ENCODE results near the gene FALEC. TPM values are rescaled to one million over a fixed set of nuclear protein-coding genes. Genes with fewer than 3 reads are reported as not detected.

FALEC gene
- total and polyA plus RNA-seq, 8 donors = 0.93 TPM; not detected in 7

DNA sequence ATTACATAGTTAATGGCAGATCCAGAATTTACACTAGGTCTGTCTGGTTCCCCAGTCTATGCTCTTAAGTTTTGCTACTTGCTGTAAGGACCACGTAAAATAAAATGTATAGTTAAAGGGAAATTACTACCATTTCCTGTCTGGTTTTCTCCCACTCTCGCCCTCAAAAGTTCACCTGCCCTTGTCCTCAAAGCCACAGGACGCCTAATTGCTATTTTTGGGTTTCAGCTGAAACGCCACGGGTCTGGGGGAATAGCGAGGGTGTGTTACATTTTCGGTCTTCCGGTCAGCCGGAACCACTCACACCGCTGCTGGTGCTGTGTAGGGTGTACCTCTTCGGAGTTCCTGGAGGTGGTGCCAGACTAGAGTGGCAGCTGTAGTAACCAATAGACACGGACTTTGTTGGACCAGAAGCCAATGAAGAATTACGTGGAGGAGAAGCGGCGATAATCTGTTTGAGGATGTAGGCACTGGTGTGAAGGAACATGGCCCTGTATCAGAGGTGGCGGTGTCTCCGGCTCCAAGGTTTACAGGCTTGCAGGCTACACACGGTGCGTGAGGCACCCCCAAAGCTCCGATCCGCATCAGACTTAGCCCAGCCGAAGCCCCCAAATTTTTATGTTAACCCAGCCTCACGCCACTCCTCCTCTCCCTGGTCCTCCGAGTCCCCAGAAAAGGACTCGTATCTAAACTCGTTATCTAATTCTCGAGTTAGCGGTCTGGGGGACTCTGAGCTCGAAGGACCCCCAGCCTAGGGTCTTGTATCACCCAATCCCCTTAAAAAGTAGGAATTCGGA lies 28.4 kb upstream of the FALEC start, which contains the start of gene TARS2:
Gene TARS2 (plus strand): TSS at position 454 of the 797 bp plus-strand sequence. CDS start 32 bp downstream, at position 486.
- no peaks in the 10 kb centered on the region for H3K27me3 ChIP-seq
- peak; percentile 97 to 99 for DNase-seq

DNA sequence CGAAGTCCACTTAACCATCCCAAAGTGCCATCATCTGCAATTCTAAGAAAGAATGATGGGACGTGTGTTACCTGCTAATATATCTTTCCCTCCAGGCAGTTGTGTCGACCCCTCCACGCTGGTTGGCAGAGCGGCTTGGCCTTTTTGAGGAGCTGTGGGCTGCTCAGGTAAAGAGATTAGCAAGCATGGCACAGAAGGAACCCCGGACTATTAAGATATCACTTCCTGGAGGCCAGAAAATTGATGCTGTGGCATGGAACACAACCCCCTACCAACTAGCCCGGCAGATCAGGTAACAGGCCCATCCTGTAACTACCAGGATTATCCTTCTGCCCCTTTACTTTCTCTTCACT lies 27.8 kb upstream of the FALEC start:
- DNase-seq = no peak
- peak overlapping the region in 4 of 5 donors; percentile 70 to 88 (median 82) for H3K27ac ChIP-seq
- no peaks in the 10 kb centered on the region for H3K27me3 ChIP-seq
- WGBS, 5 donors = 1 to 6% (median 1%) methylated on average over 7 of the region's 7 CpGs
- peaks cover 15 to 41% (median 39%) of the 10 kb centered on the region in 4 donors for H3K36me3 ChIP-seq
- H3K4me1 ChIP-seq = peaks cover 6 to 19% (median 14%) of the 10 kb centered on the region in 4 donors
- H3K9me3 ChIP-seq = no peaks in the 10 kb centered on the region
- TF ChIP-seq EP300 (IDR thresholded peaks at IDR 0.05) (no peak), POLR2AphosphoS5 (IDR thresholded peaks at IDR 0.05) (no peak), POLR2A (IDR thresholded peaks at IDR 0.05) (no peak)
- TF ChIP-seq, protein P1, sequence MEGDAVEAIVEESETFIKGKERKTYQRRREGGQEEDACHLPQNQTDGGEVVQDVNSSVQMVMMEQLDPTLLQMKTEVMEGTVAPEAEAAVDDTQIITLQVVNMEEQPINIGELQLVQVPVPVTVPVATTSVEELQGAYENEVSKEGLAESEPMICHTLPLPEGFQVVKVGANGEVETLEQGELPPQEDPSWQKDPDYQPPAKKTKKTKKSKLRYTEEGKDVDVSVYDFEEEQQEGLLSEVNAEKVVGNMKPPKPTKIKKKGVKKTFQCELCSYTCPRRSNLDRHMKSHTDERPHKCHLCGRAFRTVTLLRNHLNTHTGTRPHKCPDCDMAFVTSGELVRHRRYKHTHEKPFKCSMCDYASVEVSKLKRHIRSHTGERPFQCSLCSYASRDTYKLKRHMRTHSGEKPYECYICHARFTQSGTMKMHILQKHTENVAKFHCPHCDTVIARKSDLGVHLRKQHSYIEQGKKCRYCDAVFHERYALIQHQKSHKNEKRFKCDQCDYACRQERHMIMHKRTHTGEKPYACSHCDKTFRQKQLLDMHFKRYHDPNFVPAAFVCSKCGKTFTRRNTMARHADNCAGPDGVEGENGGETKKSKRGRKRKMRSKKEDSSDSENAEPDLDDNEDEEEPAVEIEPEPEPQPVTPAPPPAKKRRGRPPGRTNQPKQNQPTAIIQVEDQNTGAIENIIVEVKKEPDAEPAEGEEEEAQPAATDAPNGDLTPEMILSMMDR (IDR thresholded peaks at IDR 0.05) = no peak
- intact Hi-C loops (cut with DNase I; ENCODE audit: low total_unique reads) = no loop called here
- H3K4me3 ChIP-seq = peak overlapping the region; percentile 64 to 92 (median 77)

More for the DNA sequence above, 28.4 kb upstream of the FALEC start, which contains the start of gene TARS2:
- intact Hi-C loops (cut with DNase I; ENCODE audit: low total_unique reads) = no loop called here
- Histone ChIP-seq H3K9me3 (no peaks in the 10 kb centered on the region), H3K4me1 (peaks cover 6 to 19% (median 14%) of the 10 kb centered on the region in 4 donors), H3K27ac (peak within 1 kb of the TSS; percentile 57 to 88 (median 78)), H3K36me3 (peaks cover 10 to 35% (median 33%) of the 10 kb centered on the region in 4 donors), H3K4me3 (peak within 1 kb of the TSS; percentile 64 to 92 (median 77))
- WGBS, 5 donors = 0 to 1% (median 0%) methylated on average over 29 to 30 of the region's 30 CpGs
- TF ChIP-seq, protein P1 (IDR thresholded peaks at IDR 0.05) = peak in 5 of 7 experiments; percentile 28 to 62 (median 41)
- TF ChIP-seq POLR2AphosphoS5 (IDR thresholded peaks at IDR 0.05) (peak; percentile 44 to 87 (median 78)), EP300 (IDR thresholded peaks at IDR 0.05) (no peak), POLR2A (IDR thresholded peaks at IDR 0.05) (peak in 1 of 4 donors; percentile 48)

DNA sequence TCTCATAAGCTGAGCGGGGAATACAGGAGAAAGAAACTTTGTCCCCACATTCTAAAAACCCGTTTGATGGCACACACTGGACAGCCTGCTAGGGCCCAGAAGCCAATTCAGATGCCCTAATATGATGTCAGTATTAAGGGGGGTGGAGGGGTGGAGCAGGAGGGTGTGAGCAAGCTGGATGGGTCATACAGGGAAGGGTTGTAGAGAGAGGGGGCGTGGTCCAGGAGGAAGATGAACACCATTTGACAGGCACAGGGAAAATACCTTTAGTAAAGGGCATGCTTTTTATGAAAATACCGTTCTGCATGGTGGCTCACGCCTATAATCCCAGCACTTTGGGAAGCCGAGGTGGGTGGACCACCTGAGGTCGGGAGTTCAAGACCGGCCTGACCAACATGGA lies 22.4 kb upstream of the FALEC start:
- Histone ChIP-seq H3K9me3 (no peaks in the 10 kb centered on the region), H3K4me1 (peaks cover under 1 to 10% (median 6%) of the 10 kb centered on the region in 4 donors), H3K36me3 (peaks cover 33 to 95% (median 90%) of the 10 kb centered on the region in 4 donors), H3K27me3 (no peaks in the 10 kb centered on the region), H3K27ac (no peak overlapping the region), H3K4me3 (no peak overlapping the region)
- TF ChIP-seq, protein P1 (IDR thresholded peaks at IDR 0.05) = no peak
- no peak for TF ChIP-seq EP300 (IDR thresholded peaks at IDR 0.05)
- no peak for TF ChIP-seq POLR2AphosphoS5 (IDR thresholded peaks at IDR 0.05)
- TF ChIP-seq POLR2A (IDR thresholded peaks at IDR 0.05) = no peak
- WGBS, 5 donors = 93 to 99% (median 98%) methylated on average over 8 of the region's 8 CpGs
- intact Hi-C loops (cut with DNase I; ENCODE audit: low total_unique reads) = no loop called here
- DNase-seq = no peak

DNA sequence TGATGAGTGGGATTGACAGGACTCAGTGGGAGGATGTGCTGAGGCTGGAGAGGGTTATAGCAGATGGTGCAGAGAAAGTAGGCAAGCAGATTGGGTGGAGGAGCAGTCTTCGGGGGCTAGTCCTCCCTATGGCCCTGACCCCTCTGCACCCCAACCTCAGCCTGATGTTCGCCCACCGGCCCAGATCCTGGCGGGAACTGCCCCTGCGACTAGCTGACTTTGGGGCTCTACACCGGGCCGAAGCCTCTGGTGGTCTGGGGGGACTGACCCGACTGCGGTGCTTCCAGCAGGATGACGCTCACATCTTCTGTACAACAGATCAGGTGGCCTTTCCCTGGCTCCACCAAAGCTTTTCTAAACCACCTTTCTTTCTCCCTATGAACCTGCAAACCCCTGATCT lies 17.2 kb upstream of the FALEC start:
- Histone ChIP-seq H3K27ac (no peak overlapping the region), H3K36me3 (peaks cover 26 to 100% (median 92%) of the 10 kb centered on the region in 4 donors), H3K4me1 (no peaks in the 10 kb centered on the region), H3K4me3 (no peak overlapping the region), H3K9me3 (no peaks in the 10 kb centered on the region), H3K27me3 (no peaks in the 10 kb centered on the region)
- DNase-seq = no peak
- intact Hi-C loops (cut with DNase I; ENCODE audit: low total_unique reads) = no loop called here
- no peak for TF ChIP-seq EP300 (IDR thresholded peaks at IDR 0.05)
- TF ChIP-seq, protein P1 (IDR thresholded peaks at IDR 0.05) = no peak
- no peak for TF ChIP-seq POLR2AphosphoS5 (IDR thresholded peaks at IDR 0.05)
- TF ChIP-seq POLR2A (IDR thresholded peaks at IDR 0.05) = no peak
- WGBS, 5 donors = 91 to 97% (median 96%) methylated on average over 10 of the region's 10 CpGs

All from stomach (tissue), 9 donors.